Natural killer cell (primary cell): ENCODE data around the gene PPL. TPM values are rescaled to one million over a fixed set of nuclear protein-coding genes. Genes with fewer than 3 reads are reported as not detected.
"Not testable (repeated sequence)": the region's sequence is repeated elsewhere in the genome, so short reads cannot be mapped to it uniquely, and the experiment has no call there.

Experiments
- ATAC-seq, 3 donors: fragments of 150-1000 bp in 2 of 3; fragments of 200-7000 bp in 1 of 3; cut with Tn5 transposase; 1 replicate in 1 of 3; 2 replicates in 2 of 3; pipeline ENCODE4 v1.10.0; 2021; ENCODE audit warnings: mild to moderate bottlenecking in 2 of 3, moderate library complexity in 2 of 3
- DNase-seq, 2 donors: peaks; one replicate each; pipeline versions ENCODE4 v3.0.0 to v3.0.0-alpha.2; 2013 to 2021; ENCODE audit warnings: mixed read lengths in 1 of 2
- H3K27ac ChIP-seq: one replicate; pipeline ENCODE4 v1.5.1; 2013; ENCODE audit warnings: mild to moderate bottlenecking, low read length
- H3K27me3 ChIP-seq: one replicate; pipeline ENCODE4 v1.6.1; 2013; ENCODE audit warnings: low read length; ENCODE audit not compliant: control insufficient read depth, insufficient read depth
- H3K36me3 ChIP-seq: one replicate; pipeline ENCODE4 v1.6.1; 2013; ENCODE audit warnings: low read length; ENCODE audit not compliant: control insufficient read depth, insufficient read depth
- H3K4me1 ChIP-seq: one replicate; pipeline ENCODE4 v1.6.1; 2013; ENCODE audit warnings: low read length; ENCODE audit not compliant: control insufficient read depth, insufficient read depth
- H3K4me3 ChIP-seq: one replicate; pipeline ENCODE4 v1.5.1; 2013; ENCODE audit warnings: low read length
- H3K9me3 ChIP-seq: one replicate; pipeline ENCODE4 v1.6.1; 2013; ENCODE audit warnings: low read length; ENCODE audit not compliant: control insufficient read depth, insufficient read depth
- H3K27ac Mint-ChIP-seq, 2 donors: one replicate each; pipeline ENCODE4 v1.8.0; 2022; ENCODE audit warnings: mild to moderate bottlenecking in 2 of 2, mixed read lengths in 2 of 2, moderate library complexity in 1 of 2
- H3K27me3 Mint-ChIP-seq, 2 donors: one replicate each; pipeline ENCODE4 v1.8.0; 2022; ENCODE audit warnings: low read depth in 2 of 2, mixed read lengths in 2 of 2
- H3K36me3 Mint-ChIP-seq: one replicate; pipeline ENCODE4 v1.8.0; 2022; ENCODE audit warnings: mixed read lengths
- H3K4me1 Mint-ChIP-seq, 2 donors: one replicate each; pipeline ENCODE4 v1.8.0; 2022; ENCODE audit warnings: mixed read lengths in 2 of 2
- H3K4me3 Mint-ChIP-seq: one replicate; pipeline ENCODE4 v1.8.0; 2022; ENCODE audit warnings: mild to moderate bottlenecking, moderate library complexity, mixed read lengths
- H3K9me3 Mint-ChIP-seq, 2 donors: one replicate each; pipeline ENCODE4 v1.8.0; 2022; ENCODE audit warnings: mixed read lengths in 2 of 2
- WGBS: methylation state at CpG from one replicate; pipeline ENCODE4 v1.1.7; 2013; ENCODE audit warnings: missing lambda C conversion rate; ENCODE audit not compliant: insufficient coverage; 5-methylcytosine and 5-hydroxymethylcytosine counted together
- intact Hi-C: fragments of 100-400 bp; cut with micrococcal nuclease; formaldehyde crosslinking; loops from one replicate; pipeline ENCODE4 v1.14.2; 2022
- total RNA-seq, 4 donors: library from RNA; stranded (reverse); fragments of 120-200 nt in 1 of 4; gene quantifications; one replicate each; pipeline versions ENCODE4 v1.2.3 to v1.2.4, GENCODE V29; 2013 to 2022
- TF ChIP-seq, protein P1 (sequence below): fragments of 200-600 bp; IDR thresholded peaks from one replicate; pipeline ENCODE4 v1.8.0; 2022; ENCODE audit warnings: antibody characterized with exemption

PPL gene
- total RNA-seq, 3 donors from 2014 or later (not counting 1 experiment from before 2014, with no cell fraction given), result not detected

DNA sequence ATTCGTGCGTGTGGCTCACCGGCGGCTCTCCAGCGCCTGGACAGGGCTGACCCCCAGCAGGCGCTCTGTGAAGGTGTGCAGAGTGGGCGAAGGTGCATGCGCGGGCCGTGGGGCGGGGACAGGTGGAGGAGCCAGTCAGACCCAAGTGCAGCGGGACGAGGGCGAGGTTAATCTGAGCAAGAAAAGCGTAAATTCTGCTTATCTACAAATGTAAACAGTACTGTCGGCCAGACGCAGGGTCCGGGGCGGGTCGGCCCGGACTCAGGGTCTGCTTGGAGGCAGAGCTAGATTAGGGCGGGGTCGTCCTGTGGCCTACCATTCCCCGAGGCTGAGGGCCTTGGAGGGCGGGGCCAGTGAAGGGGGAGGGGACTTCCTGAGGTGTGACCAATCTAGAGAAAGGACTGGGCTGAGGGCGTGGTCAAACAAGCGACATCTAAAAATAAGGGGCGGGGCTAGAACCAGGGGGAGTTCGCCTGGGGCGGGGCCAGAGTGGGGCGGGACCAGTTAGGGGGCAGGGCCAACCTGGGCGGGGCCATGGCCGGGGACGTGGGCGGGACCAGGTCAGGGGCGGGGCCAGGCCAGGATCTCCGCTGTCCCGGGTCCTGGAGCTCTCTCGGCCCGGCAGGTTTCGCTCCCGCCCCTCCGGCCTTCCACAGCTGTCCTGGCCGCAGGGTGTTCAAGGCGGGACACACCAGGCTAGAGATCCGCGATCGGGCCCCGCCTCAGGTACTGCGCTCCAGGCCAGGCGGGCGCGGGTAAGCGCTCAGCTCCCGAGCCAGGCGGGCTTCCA, 21.0 kb upstream of the PPL start, which contains the start of gene SEC14L5:
TSS of gene SEC14L5 (plus strand) at position 611 of the 790 bp plus-strand sequence. CDS start 994 bp downstream, outside the sequence.
- H3K4me3 Mint-ChIP-seq, result peak within 1 kb of the TSS; percentile 87
- H3K36me3 ChIP-seq, result no peaks in the 10 kb centered on the region
- H3K27me3 Mint-ChIP-seq, result peaks cover 9 to 29% of the 10 kb centered on the region in 2 donors
- H3K9me3 ChIP-seq, result no peaks in the 10 kb centered on the region
- WGBS, result 2% methylated on average over 56 of the region's 56 CpGs
- H3K4me1 Mint-ChIP-seq, result peaks cover 13 to 16% of the 10 kb centered on the region in 2 donors
- H3K9me3 Mint-ChIP-seq, result no peaks in the 10 kb centered on the region
- no peaks in the 10 kb centered on the region for H3K36me3 Mint-ChIP-seq
- TF ChIP-seq, protein P1, sequence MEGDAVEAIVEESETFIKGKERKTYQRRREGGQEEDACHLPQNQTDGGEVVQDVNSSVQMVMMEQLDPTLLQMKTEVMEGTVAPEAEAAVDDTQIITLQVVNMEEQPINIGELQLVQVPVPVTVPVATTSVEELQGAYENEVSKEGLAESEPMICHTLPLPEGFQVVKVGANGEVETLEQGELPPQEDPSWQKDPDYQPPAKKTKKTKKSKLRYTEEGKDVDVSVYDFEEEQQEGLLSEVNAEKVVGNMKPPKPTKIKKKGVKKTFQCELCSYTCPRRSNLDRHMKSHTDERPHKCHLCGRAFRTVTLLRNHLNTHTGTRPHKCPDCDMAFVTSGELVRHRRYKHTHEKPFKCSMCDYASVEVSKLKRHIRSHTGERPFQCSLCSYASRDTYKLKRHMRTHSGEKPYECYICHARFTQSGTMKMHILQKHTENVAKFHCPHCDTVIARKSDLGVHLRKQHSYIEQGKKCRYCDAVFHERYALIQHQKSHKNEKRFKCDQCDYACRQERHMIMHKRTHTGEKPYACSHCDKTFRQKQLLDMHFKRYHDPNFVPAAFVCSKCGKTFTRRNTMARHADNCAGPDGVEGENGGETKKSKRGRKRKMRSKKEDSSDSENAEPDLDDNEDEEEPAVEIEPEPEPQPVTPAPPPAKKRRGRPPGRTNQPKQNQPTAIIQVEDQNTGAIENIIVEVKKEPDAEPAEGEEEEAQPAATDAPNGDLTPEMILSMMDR, result no peak
- peak within 1 kb of the TSS in 1 of 2 donors; percentile 19 for H3K27ac Mint-ChIP-seq
- H3K4me1 ChIP-seq, result peaks cover 19% of the 10 kb centered on the region
- H3K27ac ChIP-seq, result no peak within 1 kb of the TSS
- intact Hi-C loops, result loop anchor here (10.0 kb wide), 1 partner anchor 137 kb away; the partner anchor contains the start of gene EEF2KMT
- DNase-seq (peak; percentile 78 to 94), ATAC-seq (peak; percentile 96 to 99 (median 98))
- H3K4me3 ChIP-seq, result peak within 1 kb of the TSS; percentile 25
- peaks cover 17% of the 10 kb centered on the region for H3K27me3 ChIP-seq

DNA sequence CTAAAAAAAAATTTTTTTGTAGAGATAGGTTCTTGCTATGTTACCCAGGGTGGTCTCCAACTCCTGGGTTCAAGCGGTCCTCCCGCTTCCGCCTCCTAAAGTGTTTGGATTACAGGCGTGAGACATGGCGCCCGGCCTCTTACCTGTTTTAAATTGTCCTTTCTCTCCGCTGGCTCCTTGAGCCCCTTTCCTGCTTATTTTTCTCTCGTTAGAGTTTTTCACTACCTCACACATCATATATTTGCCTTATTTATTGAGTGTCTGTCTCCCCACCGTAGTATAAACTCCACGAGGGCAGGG, 20.4 kb upstream of the PPL start:
- Mint-ChIP-seq H3K4me3 (peak overlapping the region; percentile 87), H3K27me3 (peaks cover 9 to 25% of the 10 kb centered on the region in 2 donors), H3K4me1 (peaks cover 13 to 16% of the 10 kb centered on the region in 2 donors), H3K27ac (peak overlapping the region in 1 of 2 donors; percentile 19), H3K36me3 (no peaks in the 10 kb centered on the region), H3K9me3 (no peaks in the 10 kb centered on the region)
- H3K4me3 ChIP-seq, result peak overlapping the region; percentile 25
- ATAC-seq (no peak), DNase-seq (no peak)
- peaks cover 17% of the 10 kb centered on the region for H3K27me3 ChIP-seq
- 40% methylated on average over 10 of the region's 10 CpGs for WGBS
- TF ChIP-seq, protein P1, result no peak
- H3K4me1 ChIP-seq, result peaks cover 19% of the 10 kb centered on the region
- intact Hi-C loops, result loop anchor here (10.0 kb wide), 1 partner anchor 137 kb away; the partner anchor contains the start of gene EEF2KMT
- no peaks in the 10 kb centered on the region for H3K36me3 ChIP-seq
- no peak overlapping the region for H3K27ac ChIP-seq
- H3K9me3 ChIP-seq, result no peaks in the 10 kb centered on the region

DNA sequence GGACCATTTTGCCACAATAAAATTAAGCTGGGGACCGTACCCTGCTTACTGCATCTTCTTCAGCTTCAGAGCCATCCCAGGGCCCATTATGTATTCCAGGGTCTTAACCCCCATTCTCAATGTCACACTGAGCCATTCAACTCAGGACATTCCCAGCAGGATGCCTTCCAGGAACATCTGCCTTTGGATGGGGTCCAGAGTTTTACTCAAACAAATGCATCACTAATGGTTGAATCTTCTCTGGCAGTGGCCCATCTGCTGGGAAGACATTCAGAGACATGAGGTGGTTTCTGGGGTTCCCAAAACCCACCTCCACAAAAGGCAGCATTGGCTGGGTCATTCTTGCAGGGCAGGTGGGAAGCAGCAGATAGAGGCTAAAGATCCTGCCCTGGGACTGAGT, 17.8 kb upstream of the PPL start:
- intact Hi-C loops, result loop anchor here (10.0 kb wide), 1 partner anchor 140 kb away; the partner anchor contains the start of gene EEF2KMT
- peaks cover 17% of the 10 kb centered on the region for H3K27me3 ChIP-seq
- TF ChIP-seq, protein P1, result no peak
- no peaks in the 10 kb centered on the region for H3K36me3 Mint-ChIP-seq
- peaks cover 19% of the 10 kb centered on the region for H3K4me1 ChIP-seq
- ATAC-seq (no peak), DNase-seq (no peak)
- no peaks in the 10 kb centered on the region for H3K36me3 ChIP-seq
- peaks cover 13 to 16% of the 10 kb centered on the region in 2 donors for H3K4me1 Mint-ChIP-seq
- no peak overlapping the region for H3K4me3 Mint-ChIP-seq
- no peaks in the 10 kb centered on the region for H3K9me3 Mint-ChIP-seq
- 100% methylated on average over 1 of the region's 1 CpG for WGBS
- H3K27ac ChIP-seq, result no peak overlapping the region
- peaks cover 9 to 27% of the 10 kb centered on the region in 2 donors for H3K27me3 Mint-ChIP-seq
- H3K27ac Mint-ChIP-seq, result no peak overlapping the region
- no peak overlapping the region for H3K4me3 ChIP-seq
- no peaks in the 10 kb centered on the region for H3K9me3 ChIP-seq

DNA sequence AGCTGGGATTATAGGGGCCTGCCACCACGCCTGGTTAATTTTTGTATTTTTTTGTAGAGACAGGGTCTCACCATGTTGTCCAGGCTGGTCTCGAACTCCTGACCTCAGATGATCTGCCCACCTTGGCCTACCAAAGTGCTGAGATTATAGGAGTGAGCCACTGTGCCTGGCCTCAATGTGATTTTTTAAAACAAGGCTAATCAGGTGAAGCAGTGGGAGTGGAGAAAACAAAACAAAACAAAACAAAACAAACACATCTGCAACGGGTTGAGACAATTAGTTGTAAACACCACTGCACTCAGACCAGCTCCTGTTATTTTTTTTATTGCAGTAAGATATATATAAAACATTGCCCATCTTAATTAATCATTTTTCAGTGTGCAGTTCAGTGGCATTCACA, 14.6 kb upstream of the PPL start:
- not testable (repeated sequence) for H3K36me3 Mint-ChIP-seq, H3K4me3 ChIP-seq, H3K4me1 Mint-ChIP-seq, H3K27ac Mint-ChIP-seq, H3K36me3 ChIP-seq, H3K9me3 ChIP-seq, H3K9me3 Mint-ChIP-seq, DNase-seq, H3K27ac ChIP-seq, H3K27me3 ChIP-seq, H3K4me1 ChIP-seq, ATAC-seq, H3K4me3 Mint-ChIP-seq
- 93% methylated on average over 2 of the region's 3 CpGs for WGBS
- peaks cover 0 to 21% of the 10 kb centered on the region in 2 donors for H3K27me3 Mint-ChIP-seq
- intact Hi-C loops, result loop anchor here (10.0 kb wide), 1 partner anchor 143 kb away; the partner anchor contains the start of gene EEF2KMT
